ENCODE results near the gene CD48.

- TF ChIP-seq CTCF (IDR thresholded peaks at IDR 0.05; ENCODE audit: insufficient read depth, low read length, poor library complexity, severe bottlenecking) (no peak), EZH2phosphoT487 (conservative IDR thresholded peaks at IDR 0.05; ENCODE audit: low read length) (no peak)
Observed at GRCh38 chr1:160629286-160630210, 82.1 kb downstream of the CD48 start.
